Sigmoid colon (tissue), 7 donors: ENCODE measurements around the gene POU6F2. TPM values are rescaled to one million over a fixed set of nuclear protein-coding genes. Genes with fewer than 3 reads are reported as not detected.

Source experiments
- DNase-seq: peaks from one replicate; pipeline ENCODE4 v3.0.0-alpha.2; 2019
- H3K27ac ChIP-seq, 4 donors: fragments of 200-600 bp; sonication (generic); one replicate each; pipeline ENCODE4 v1.5.1; 2016 to 2019; ENCODE audit warnings: mild to moderate bottlenecking in 1 of 4
- H3K27me3 ChIP-seq, 3 donors: fragments of 200-600 bp; sonication (generic); one replicate each; pipeline ENCODE4 v1.5.1; 2019; ENCODE audit warnings: mild to moderate bottlenecking in 1 of 3
- H3K36me3 ChIP-seq, 4 donors: fragments of 200-600 bp; sonication (generic); one replicate each; pipeline ENCODE4 v1.5.1; 2016 to 2019
- H3K4me1 ChIP-seq, 4 donors: fragments of 200-600 bp; sonication (generic); one replicate each; pipeline ENCODE4 v1.5.1; 2017 to 2019
- H3K4me3 ChIP-seq, 4 donors: fragments of 200-600 bp; sonication (generic); one replicate each; pipeline ENCODE4 v1.5.1; 2017 to 2019; ENCODE audit warnings: mild to moderate bottlenecking in 2 of 4, moderate library complexity in 1 of 4
- H3K9me3 ChIP-seq, 4 donors: fragments of 200-600 bp in 3 of 4; sonication (generic) in 3 of 4; one replicate each; pipeline versions ENCODE4 v1.5.1 to v1.6.1; 2013 to 2019
- CTCF ChIP-seq, 4 experiments: fragments of 450-650 bp in 3 of 4; fragments of 200-600 bp in 1 of 4; IDR thresholded peaks; one replicate each; pipeline ENCODE4 v1.5.1; 2016 to 2019; ENCODE audit warnings: antibody characterized with exemption in 4 of 4, mild to moderate bottlenecking in 3 of 4, moderate library complexity in 2 of 4
- EP300 ChIP-seq, 4 donors: sonication (generic); formaldehyde crosslinking; IDR thresholded peaks; one replicate each; pipeline ENCODE4 v1.6.1; 2017; ENCODE audit warnings: antibody characterized with exemption in 4 of 4
- POLR2A ChIP-seq, 2 donors: fragments of 450-650 bp; IDR thresholded peaks; one replicate each; pipeline ENCODE4 v1.6.1; 2016; ENCODE audit warnings: antibody characterized with exemption in 2 of 2, mild to moderate bottlenecking in 2 of 2, moderate library complexity in 2 of 2
- POLR2AphosphoS5 ChIP-seq, 4 donors: sonication (generic); formaldehyde crosslinking; IDR thresholded peaks; one replicate each; pipeline ENCODE4 v1.6.1; 2017; ENCODE audit warnings: antibody characterized with exemption in 4 of 4
- WGBS, 2 donors: extraction: QIAGEN DNeasy Blood & Tissue Kit; methylation state at CpG; one replicate each; pipeline ENCODE4 v1.1.7; 2013; 5-methylcytosine and 5-hydroxymethylcytosine counted together
- intact Hi-C: fragments of 100-400 bp; cut with DNase I; formaldehyde crosslinking; loops from one replicate; pipeline ENCODE4 v1.15.1; 2023
- polyA plus RNA-seq, 3 donors: library from polyadenylated mRNA; stranded (reverse); fragments of 200-250 nt; gene quantifications; one replicate each; pipeline ENCODE4 v1.2.3, GENCODE V29; 2013
- total RNA-seq, 4 donors: library from RNA; depleted of rRNA; stranded (reverse); fragments of >200 nt; gene quantifications; one replicate each; pipeline ENCODE4 v1.1.0, GENCODE V29; 2016
- donor health status: healthy with polysubstance abuse.
- donor health status: Bipolar disorder and iron deficiency.
- donor health status: healthy.

POU6F2 gene
- total and polyA plus RNA-seq, 7 donors: 0.04 TPM; not detected in 6

- DNase-seq: no peak
- no peaks in the 10 kb centered on the region for H3K9me3 ChIP-seq
- peak overlapping the region in 3 of 4 donors; percentile 15 to 36 (median 34) for H3K4me3 ChIP-seq
- TF ChIP-seq EP300 (IDR thresholded peaks at IDR 0.05): no peak
- TF ChIP-seq POLR2AphosphoS5 (IDR thresholded peaks at IDR 0.05): no peak
- no peak for TF ChIP-seq POLR2A (IDR thresholded peaks at IDR 0.05)
- TF ChIP-seq CTCF (IDR thresholded peaks at IDR 0.05): no peak
- intact Hi-C loops: no loop called here
- WGBS, 2 donors: 6 to 20% methylated on average over 38 of the region's 38 CpGs
- H3K27me3 ChIP-seq: peaks cover 0 to 22% (median 10%) of the 10 kb centered on the region in 3 donors
- no peak overlapping the region for H3K27ac ChIP-seq
- no peaks in the 10 kb centered on the region for H3K36me3 ChIP-seq
- peaks cover 0 to 9% (median 7%) of the 10 kb centered on the region in 4 donors for H3K4me1 ChIP-seq
Measured at GRCh38 chr7:38975944-38976392, 1.7 kb upstream of the POU6F2 start.

- 62 to 67% methylated on average over 5 of the region's 5 CpGs for WGBS, 2 donors
- TF ChIP-seq POLR2A (IDR thresholded peaks at IDR 0.05) (no peak), POLR2AphosphoS5 (IDR thresholded peaks at IDR 0.05) (no peak), CTCF (IDR thresholded peaks at IDR 0.05) (no peak), EP300 (IDR thresholded peaks at IDR 0.05) (no peak)
- intact Hi-C loops: no loop called here
- Histone ChIP-seq H3K36me3 (no peaks in the 10 kb centered on the region), H3K4me3 (no peak overlapping the region), H3K4me1 (peaks cover 0 to 9% (median 7%) of the 10 kb centered on the region in 4 donors), H3K9me3 (no peaks in the 10 kb centered on the region), H3K27ac (no peak overlapping the region), H3K27me3 (peaks cover 0 to 22% (median 10%) of the 10 kb centered on the region in 3 donors)
- no peak for DNase-seq
Measured at GRCh38 chr7:38978491-38978890, 782 bp downstream of the POU6F2 start.

- Histone ChIP-seq H3K36me3 (no peaks in the 10 kb centered on the region), H3K9me3 (no peaks in the 10 kb centered on the region), H3K4me3 (no peak overlapping the region), H3K4me1 (no peaks in the 10 kb centered on the region), H3K27me3 (no peaks in the 10 kb centered on the region), H3K27ac (no peak overlapping the region)
- TF ChIP-seq EP300 (IDR thresholded peaks at IDR 0.05): no peak
- TF ChIP-seq POLR2A (IDR thresholded peaks at IDR 0.05): no peak
- no peak for TF ChIP-seq POLR2AphosphoS5 (IDR thresholded peaks at IDR 0.05)
- TF ChIP-seq CTCF (IDR thresholded peaks at IDR 0.05): no peak
- WGBS, 2 donors: 66 to 79% methylated on average over 4 of the region's 4 CpGs
- intact Hi-C loops: no loop called here
- no peak for DNase-seq
Measured at GRCh38 chr7:38992203-38992602, 14.5 kb downstream of the POU6F2 start.

GRCh38 chr7:39001595-39001994 is 23.9 kb downstream of the POU6F2 start:
- Histone ChIP-seq H3K36me3 (no peaks in the 10 kb centered on the region), H3K9me3 (no peaks in the 10 kb centered on the region), H3K27me3 (no peaks in the 10 kb centered on the region), H3K4me1 (no peaks in the 10 kb centered on the region), H3K4me3 (no peak overlapping the region), H3K27ac (no peak overlapping the region)
- intact Hi-C loops: no loop called here
- WGBS, 2 donors: 92 to 95% methylated on average over 1 of the region's 1 CpG
- no peak for DNase-seq
- TF ChIP-seq CTCF (IDR thresholded peaks at IDR 0.05) (no peak), EP300 (IDR thresholded peaks at IDR 0.05) (no peak), POLR2A (IDR thresholded peaks at IDR 0.05) (no peak), POLR2AphosphoS5 (IDR thresholded peaks at IDR 0.05) (no peak)

GRCh38 chr7:39002755-39003154 is 25.0 kb downstream of the POU6F2 start:
- TF ChIP-seq POLR2AphosphoS5 (IDR thresholded peaks at IDR 0.05) (no peak), EP300 (IDR thresholded peaks at IDR 0.05) (no peak), CTCF (IDR thresholded peaks at IDR 0.05) (no peak), POLR2A (IDR thresholded peaks at IDR 0.05) (no peak)
- Histone ChIP-seq H3K27ac (no peak overlapping the region), H3K9me3 (no peaks in the 10 kb centered on the region), H3K4me1 (no peaks in the 10 kb centered on the region), H3K27me3 (no peaks in the 10 kb centered on the region), H3K4me3 (no peak overlapping the region), H3K36me3 (no peaks in the 10 kb centered on the region)
- DNase-seq: no peak
- WGBS, 2 donors: 79 to 84% methylated on average over 5 of the region's 5 CpGs
- intact Hi-C loops: no loop called here
